HG02678 (cell line): ENCODE results near the gene GJA4.

ENCODE experiments used
- ATAC-seq: cut with Tn5 transposase; IDR thresholded peaks from one replicate; pipeline ENCODE4 v1.9.1; 2021; ENCODE audit warnings: mild to moderate bottlenecking, moderate library complexity; ENCODE audit not compliant: unreplicated experiment

The GJA4 gene

GRCh38 chr1:34792868-34793727 lies at the start of gene GJA4:
Gene GJA4, plus strand, starts transcription at chr1:34792999. Its CDS starts 1,215 bp downstream, at chr1:34794214.
- no peak for ATAC-seq

- no peak for ATAC-seq
These were observed 49.0 kb upstream of the GJA4 start for GRCh38 chr1:34743775-34744174.

GRCh38 chr1:34744851-34745250 lies 47.9 kb upstream of the GJA4 start:
- ATAC-seq, result no peak

GRCh38 chr1:34745666-34746065 lies 47.1 kb upstream of the GJA4 start:
- no peak for ATAC-seq

GRCh38 chr1:34746101-34746500 lies 46.7 kb upstream of the GJA4 start:
- no peak for ATAC-seq

- ATAC-seq, result no peak
These were observed 45.8 kb upstream of the GJA4 start for GRCh38 chr1:34746785-34747637.

GRCh38 chr1:34747638-34747941 lies 45.2 kb upstream of the GJA4 start:
- ATAC-seq, result no peak

- no peak for ATAC-seq
These were observed 42.8 kb upstream of the GJA4 start for GRCh38 chr1:34749992-34750391.

- no peak for ATAC-seq
These were observed 42.2 kb upstream of the GJA4 start for GRCh38 chr1:34750610-34751009.

- ATAC-seq, result no peak
These were observed 39.6 kb upstream of the GJA4 start for GRCh38 chr1:34753163-34753562.

GRCh38 chr1:34754964-34755637 lies 37.7 kb upstream of the GJA4 start, which contains the start of gene GJB5:
Gene GJB5, plus strand, starts transcription at chr1:34755047. Its CDS starts 2,284 bp downstream, at chr1:34757331.
- ATAC-seq, result no peak

- ATAC-seq, result no peak
These were observed 36.8 kb upstream of the GJA4 start for GRCh38 chr1:34755961-34756360.

GRCh38 chr1:34757386-34757785 lies 35.4 kb upstream of the GJA4 start:
- no peak for ATAC-seq

- no peak for ATAC-seq
These were observed 34.0 kb upstream of the GJA4 start for GRCh38 chr1:34758751-34759150.

- ATAC-seq, result no peak
These were observed 33.1 kb upstream of the GJA4 start, which contains the start of gene GJB4 for GRCh38 chr1:34759503-34760357. Gene GJB4, plus strand, starts transcription at chr1:34759740. Its CDS starts 1,515 bp downstream, at chr1:34761255.

- no peak for ATAC-seq
These were observed 31.5 kb upstream of the GJA4 start for GRCh38 chr1:34761176-34761761.

- no peak for ATAC-seq
These were observed 31.0 kb upstream of the GJA4 start for GRCh38 chr1:34761776-34762307.

- ATAC-seq, result no peak
These were observed 30.2 kb upstream of the GJA4 start for GRCh38 chr1:34762474-34763141.

GRCh38 chr1:34763142-34763781 lies 29.5 kb upstream of the GJA4 start:
- ATAC-seq, result no peak
